OCI-LY7 (cell line): ENCODE measurements around the gene CST11. TPM values are rescaled to one million over a fixed set of nuclear protein-coding genes. Genes with fewer than 3 reads are reported as not detected.

Source experiments
- BruUV-seq: library from RNA; stranded (reverse); fragments of 400-500 nt; replicated peaks from 2 replicates; lab custom pipeline; 2021; lab: Mats Ljungman, UMichigan
- CTCF ChIA-PET: fragments of 300-600 bp; sonication (Branson Sonifier 250); formaldehyde crosslinking; loops from one replicate; lab custom pipeline; 2022; ENCODE audit warnings: antibody characterized with exemption; ENCODE audit not compliant: unreplicated experiment; lab: Charles Lee
- POLR2A ChIA-PET: fragments of 300-600 bp; sonication (Branson Sonifier 250); formaldehyde crosslinking; loops from one replicate; lab custom pipeline; 2022; ENCODE audit warnings: antibody characterized with exemption; lab: Charles Lee
- DNase-seq: peaks from one replicate; pipeline ENCODE4 v3.0.0-alpha.2; 2015; ENCODE audit warnings: low spot score
- H2AFZ ChIP-seq: fragments of 200-600 bp; sonication (generic), shearing (Covaris generic); 2 replicates; pipeline ENCODE4 v1.6.1; 2014; ENCODE audit warnings: mild to moderate bottlenecking, antibody characterized with exemption, low read length, moderate library complexity
- H3K27ac ChIP-seq: fragments of 200-600 bp; sonication (generic); 2 replicates; pipeline ENCODE4 v1.5.1; 2014; ENCODE audit warnings: mixed run types, low read depth, mild to moderate bottlenecking, moderate library complexity, low read length, inconsistent platforms; ENCODE audit not compliant: poor library complexity, severe bottlenecking
- H3K36me3 ChIP-seq: fragments of 200-600 bp; sonication (generic); 2 replicates; pipeline ENCODE4 v1.6.1; 2014; ENCODE audit warnings: mild to moderate bottlenecking, antibody characterized with exemption, low read length, moderate library complexity, mixed read lengths; ENCODE audit not compliant: insufficient read depth
- H3K4me1 ChIP-seq: fragments of 200-600 bp; sonication (generic); 2 replicates; pipeline ENCODE4 v1.5.1; 2014; ENCODE audit warnings: mild to moderate bottlenecking, low read length; ENCODE audit not compliant: insufficient read depth, poor library complexity, severe bottlenecking
- H3K4me2 ChIP-seq: fragments of 200-600 bp; sonication (generic); 2 replicates; pipeline ENCODE4 v1.6.1; 2014; ENCODE audit warnings: mild to moderate bottlenecking, low read length
- H3K4me3 ChIP-seq: fragments of 200-600 bp; sonication (generic); 2 replicates; pipeline ENCODE4 v1.5.1; 2014; ENCODE audit warnings: mild to moderate bottlenecking, low read depth, low read length; ENCODE audit not compliant: poor library complexity, severe bottlenecking
- H3K79me2 ChIP-seq: fragments of 200-600 bp; sonication (generic); 2 replicates; pipeline ENCODE4 v1.6.1; 2016; ENCODE audit warnings: low read depth, mild to moderate bottlenecking, low read length, moderate library complexity, mixed read lengths; ENCODE audit not compliant: insufficient read depth
- H3K9me2 ChIP-seq: fragments of 200-600 bp; sonication (generic); 2 replicates; pipeline ENCODE4 v1.6.1; 2016; ENCODE audit warnings: mild to moderate bottlenecking, low read length, mixed read lengths; ENCODE audit not compliant: insufficient read depth
- H3K9me3 ChIP-seq: fragments of 200-600 bp; sonication (generic); 2 replicates; pipeline ENCODE4 v1.6.1; 2014; ENCODE audit warnings: mild to moderate bottlenecking, mixed run types, low read length, mixed read lengths
- H4K20me1 ChIP-seq: fragments of 200-600 bp; sonication (generic); 2 replicates; pipeline ENCODE4 v1.6.1; 2014; ENCODE audit warnings: mild to moderate bottlenecking, antibody characterized with exemption, low read length, moderate library complexity, mixed read lengths; ENCODE audit not compliant: insufficient read depth
- CTCF ChIP-seq: fragments of 200-600 bp; sonication (generic); conservative IDR thresholded peaks from 2 replicates; pipeline ENCODE4 v1.5.1; 2014; ENCODE audit warnings: mild to moderate bottlenecking, antibody characterized with exemption, low read length, moderate library complexity, mixed read lengths
- EZH2phosphoT487 ChIP-seq: fragments of 200-600 bp; sonication (generic); IDR thresholded peaks from 2 replicates; pipeline ENCODE4 v1.6.1; 2018; ENCODE audit warnings: low read depth, borderline replicate concordance, mild to moderate bottlenecking, mixed run types, antibody characterized with exemption, low read length, moderate library complexity, mixed read lengths
- intact Hi-C: fragments of 100-400 bp; cut with micrococcal nuclease; formaldehyde crosslinking; loops from one replicate; pipeline ENCODE4 v1.10.0; 2022; ENCODE audit not compliant: unreplicated experiment
- total RNA-seq, 2 experiments: library from RNA; depleted of rRNA in 1 of 2; stranded (reverse); fragments of >200 nt in 1 of 2; shearing (Covaris generic) in 1 of 2; gene quantifications; 2 replicates each; pipeline ENCODE4 v1.2.3, GENCODE V29; 2014 to 2022

The CST11 gene
- total RNA-seq, 2 experiments from 2014 or later = not detected

- Histone ChIP-seq H3K9me2 (no peaks in the 10 kb centered on the region), H3K79me2 (peaks cover 27% of the 10 kb centered on the region; the same call in 1 of the 2 replicates), H3K9me3 (no peaks in the 10 kb centered on the region), H3K36me3 (peaks cover 29% of the 10 kb centered on the region), H2AFZ (no peak overlapping the region), H3K4me1 (no peaks in the 10 kb centered on the region), H3K4me3 (no peak overlapping the region), H3K4me2 (no peak overlapping the region), H4K20me1 (0 out of 2 replicates have a peak, but pooled peaks cover 10% of the 10 kb centered on the region), H3K27ac (no peak overlapping the region)
- TF ChIP-seq EZH2phosphoT487 = no peak
- TF ChIP-seq CTCF = no peak
- no peak for DNase-seq
- BruUV-seq = no TSS peak
- CTCF ChIA-PET = no interaction called here
- POLR2A ChIA-PET = interaction anchor here (0.7 to 1.1 kb wide), 3 partner anchors 12 to 13 kb away, joined by 3 to 4 read pairs (median 3); no protein-coding TSS in a partner anchor
- intact Hi-C loops = no loop called here
Measured at GRCh38 chr20:23404196-23404595, 48.5 kb downstream of the CST11 start.

DNA sequence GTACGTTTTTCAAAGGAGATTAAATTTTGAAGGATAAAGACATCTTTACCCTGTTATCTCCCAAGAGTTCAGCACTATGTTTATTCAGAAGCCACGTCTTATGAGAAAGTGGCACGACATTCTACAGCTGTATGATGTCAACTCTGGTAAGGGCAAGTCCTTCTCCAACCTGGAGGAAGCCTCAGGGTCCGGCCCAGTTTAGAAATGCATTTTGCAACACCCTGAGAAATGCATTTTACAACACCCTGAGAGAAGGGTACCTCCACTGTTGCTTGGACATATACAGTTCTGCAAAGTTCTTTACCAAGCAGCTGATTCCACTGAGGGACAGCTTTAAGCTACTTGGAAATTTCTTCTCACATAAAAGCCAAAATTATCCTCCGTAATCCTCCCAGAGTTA is 48.9 kb downstream of the CST11 start:
- Histone ChIP-seq H3K9me3 (no peaks in the 10 kb centered on the region), H3K4me3 (no peak overlapping the region), H3K4me1 (no peaks in the 10 kb centered on the region), H4K20me1 (0 out of 2 replicates have a peak, but pooled peaks cover 10% of the 10 kb centered on the region), H3K4me2 (no peak overlapping the region), H3K79me2 (peaks cover 23% of the 10 kb centered on the region; the same call in 1 of the 2 replicates), H3K36me3 (peaks cover 29% of the 10 kb centered on the region), H3K9me2 (no peaks in the 10 kb centered on the region), H2AFZ (no peak overlapping the region), H3K27ac (no peak overlapping the region)
- BruUV-seq = no TSS peak
- intact Hi-C loops = no loop called here
- TF ChIP-seq CTCF (no peak), EZH2phosphoT487 (no peak)
- POLR2A ChIA-PET = interaction anchor here (0.7 to 1.1 kb wide), 3 partner anchors 11 to 12 kb away, joined by 3 to 4 read pairs (median 3); no protein-coding TSS in a partner anchor
- no peak for DNase-seq
- CTCF ChIA-PET = no interaction called here

GRCh38 chr20:23401051-23401450 is 51.6 kb downstream of the CST11 start:
- no peak for TF ChIP-seq CTCF
- no peak for TF ChIP-seq EZH2phosphoT487
- POLR2A ChIA-PET = interaction anchor here (0.7 to 1.1 kb wide), 2 partner anchors 43 to 376 kb away, joined by 3 read pairs; no protein-coding TSS in a partner anchor
- Histone ChIP-seq H3K9me2 (no peaks in the 10 kb centered on the region), H3K4me1 (no peaks in the 10 kb centered on the region), H3K9me3 (no peaks in the 10 kb centered on the region), H3K4me2 (no peak overlapping the region), H2AFZ (no peak overlapping the region), H3K4me3 (no peak overlapping the region), H3K79me2 (peaks cover 4% of the 10 kb centered on the region; the same call in 1 of the 2 replicates), H3K36me3 (peaks cover 19% of the 10 kb centered on the region), H3K27ac (no peak overlapping the region), H4K20me1 (no peaks in the 10 kb centered on the region)
- CTCF ChIA-PET = no interaction called here
- intact Hi-C loops = no loop called here
- no peak for DNase-seq
- BruUV-seq = no TSS peak
